Motor neuron (in vitro differentiated cells): ENCODE results near the gene GAS6. TPM values are rescaled to one million over a fixed set of nuclear protein-coding genes. Genes with fewer than 3 reads are reported as not detected.

Source experiments
- ATAC-seq, 8 experiments: fragments of 200-7000 bp; cut with Tn5 transposase; replicated peaks in 6 of 8; 2 replicates each; pipeline ENCODE4 v1.8.0; 2021; ENCODE audit warnings: mild to moderate bottlenecking in 8 of 8, moderate library complexity in 8 of 8
- H3K27ac ChIP-seq, 2 donors: fragments of 250-450 bp; sonication (Bioruptor Pico); 2 replicates each; pipeline ENCODE4 v1.9.0; 2021; ENCODE audit warnings: antibody characterized with exemption in 2 of 2, mild to moderate bottlenecking in 2 of 2, moderate library complexity in 1 of 2
- H3K4me1 ChIP-seq, 2 donors: fragments of 250-450 bp; sonication (Bioruptor Pico); replicated peaks in 1 of 2; 2 replicates each; pipeline ENCODE4 v1.6.1; 2021; ENCODE audit warnings: antibody characterized with exemption in 2 of 2, mild to moderate bottlenecking in 2 of 2, moderate library complexity in 1 of 2
- H3K4me3 ChIP-seq, 5 donors: fragments of 250-450 bp; sonication (Bioruptor Pico); 2 replicates each; pipeline ENCODE4 v1.9.0; 2021; ENCODE audit warnings: antibody characterized with exemption in 5 of 5, mild to moderate bottlenecking in 5 of 5, moderate library complexity in 4 of 5
- whole genome bisulfite sequencing, 10 experiments: fragments of 450-650 bp; shearing (Covaris generic); methylation state at CpG; one replicate each; pipeline ENCODE4 v1.0.0; 2022; 5-methylcytosine and 5-hydroxymethylcytosine counted together
- in situ Hi-C, 9 experiments: fragments of 400-800 bp; cut with MboI; loops; one replicate each; pipeline ENCODE4 v1.15.0; 2021; ENCODE audit warnings: low sequenced_read_pairs in 9 of 9, low pct_unique_long_range_greater_than_20kb in 2 of 9; ENCODE audit not compliant: unreplicated experiment in 9 of 9
- total RNA-seq, 8 experiments: library from RNA; unstranded; fragments of 300-600 nt; gene quantifications; 2 replicates each; pipeline versions ENCODE4 v1.2.3 to v1.2.4, GENCODE V29; 2022

The GAS6 gene
- total RNA-seq, 8 experiments from 2014 or later, result 3.7 to 37.8 (median 6.8) TPM

- in situ Hi-C loops, result no loop called here
- 29 to 100% (median 71%) methylated on average over 1 to 9 of the region's 22 CpGs; no CpG with 5 or more reads in 4 of the 10 experiments for WGBS, 10 experiments
- H3K27ac ChIP-seq, result no peak overlapping the region
- H3K4me3 ChIP-seq, result no peak overlapping the region
- ATAC-seq, result no peak
- peaks cover 6 to 11% of the 10 kb centered on the region in 2 donors for H3K4me1 ChIP-seq
Measured at GRCh38 chr13:113852536-113853517, 11.0 kb downstream of the GAS6 start.

GRCh38 chr13:113851826-113852535 is 11.9 kb downstream of the GAS6 start:
- in situ Hi-C loops, result no loop called here
- Histone ChIP-seq H3K4me1 (peaks cover 6 to 11% of the 10 kb centered on the region in 2 donors), H3K27ac (no peak overlapping the region), H3K4me3 (no peak overlapping the region)
- 33 to 90% (median 80%) methylated on average over 1 to 14 of the region's 23 CpGs; no CpG with 5 or more reads in 3 of the 10 experiments for WGBS, 10 experiments
- ATAC-seq, result no peak

- Histone ChIP-seq H3K4me3 (no peak overlapping the region), H3K27ac (no peak overlapping the region), H3K4me1 (peaks cover 6 to 11% of the 10 kb centered on the region in 2 donors)
- WGBS, 10 experiments, result 71 to 100% (median 93%) methylated on average over 1 of the region's 1 CpG; no CpG with 5 or more reads in 6 of the 10 experiments
- in situ Hi-C loops, result no loop called here
- no peak for ATAC-seq
Measured at GRCh38 chr13:113851480-113851803, 12.4 kb downstream of the GAS6 start.

DNA sequence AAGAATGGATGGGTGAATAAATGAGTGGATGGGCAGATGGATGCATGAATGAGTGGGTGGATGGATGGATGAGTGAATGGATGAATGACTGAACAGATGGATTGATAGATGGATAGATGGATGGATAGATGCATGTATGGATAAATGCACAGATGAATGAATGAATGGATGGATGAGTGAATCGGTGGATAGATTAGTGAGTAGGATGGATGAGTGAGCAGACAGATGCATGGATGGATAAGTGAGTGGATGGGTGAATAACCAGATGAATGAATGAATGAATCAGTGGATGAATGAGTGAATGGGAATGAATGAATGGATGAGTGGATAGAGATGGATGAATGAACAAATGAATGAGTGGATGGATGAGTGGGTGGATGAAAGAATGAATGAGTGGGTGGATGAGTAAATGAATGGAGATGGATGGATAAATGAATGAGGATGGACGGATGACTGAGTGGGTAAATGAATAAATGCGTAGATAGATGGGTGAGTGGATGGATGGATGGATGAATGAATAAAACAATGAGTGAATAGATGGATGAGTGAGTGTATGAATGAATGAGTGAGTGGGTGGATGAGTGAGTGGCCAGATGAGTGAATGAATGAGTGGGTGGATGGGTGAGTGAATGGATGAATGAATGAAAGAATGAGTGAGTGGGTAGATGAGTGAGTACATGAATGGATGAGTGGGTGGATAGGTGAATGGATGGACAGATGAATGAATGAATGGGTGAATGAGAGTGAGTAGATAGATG is 13.0 kb downstream of the GAS6 start:
- in situ Hi-C loops, result no loop called here
- 87 to 96% (median 90%) methylated on average over 1 to 3 of the region's 3 CpGs for WGBS, 10 experiments
- no peak for ATAC-seq
- H3K4me3 ChIP-seq, result no peak overlapping the region
- H3K27ac ChIP-seq, result no peak overlapping the region
- H3K4me1 ChIP-seq, result peaks cover 6 to 11% of the 10 kb centered on the region in 2 donors

DNA sequence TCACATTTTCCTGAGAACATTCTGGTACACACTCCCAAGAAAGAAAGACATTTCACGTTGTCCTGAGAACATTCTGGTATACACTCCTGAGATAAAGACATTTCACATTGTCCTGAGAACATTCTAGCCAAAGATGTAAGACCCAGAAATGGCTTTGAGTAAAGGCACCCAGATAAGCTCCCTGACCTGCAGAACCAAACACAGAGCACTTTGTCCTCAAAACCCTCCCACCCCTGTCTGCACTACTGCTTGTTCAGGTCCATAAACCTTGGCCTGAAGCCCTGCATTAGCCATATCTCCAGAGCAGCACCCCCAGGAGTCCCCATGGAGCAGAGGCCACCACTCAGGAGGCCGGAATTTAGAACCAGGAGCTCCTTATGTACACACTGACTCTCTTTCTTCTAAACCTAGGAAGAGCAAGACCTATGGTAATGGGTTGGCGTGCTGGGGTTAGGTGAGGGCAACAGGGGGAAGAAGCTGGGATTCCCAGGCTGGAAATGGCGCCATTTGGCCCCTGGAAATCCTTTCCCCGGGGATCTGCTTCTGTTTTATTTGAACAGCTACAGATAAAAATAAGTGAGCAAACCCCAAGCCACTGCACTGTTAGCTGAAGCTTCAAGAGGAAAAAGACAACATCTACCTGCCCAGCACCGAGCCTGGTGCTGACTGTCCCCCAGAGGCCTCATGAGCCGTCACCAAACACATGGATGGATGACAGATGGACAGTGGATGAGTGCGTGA is 13.7 kb downstream of the GAS6 start:
- Histone ChIP-seq H3K4me1 (peaks cover 6 to 11% of the 10 kb centered on the region in 2 donors), H3K4me3 (no peak overlapping the region), H3K27ac (no peak overlapping the region)
- in situ Hi-C loops, result no loop called here
- ATAC-seq, result no peak
- 89 to 100% (median 94%) methylated on average over 1 to 6 of the region's 8 CpGs; no CpG with 5 or more reads in 2 of the 10 experiments for WGBS, 10 experiments

DNA sequence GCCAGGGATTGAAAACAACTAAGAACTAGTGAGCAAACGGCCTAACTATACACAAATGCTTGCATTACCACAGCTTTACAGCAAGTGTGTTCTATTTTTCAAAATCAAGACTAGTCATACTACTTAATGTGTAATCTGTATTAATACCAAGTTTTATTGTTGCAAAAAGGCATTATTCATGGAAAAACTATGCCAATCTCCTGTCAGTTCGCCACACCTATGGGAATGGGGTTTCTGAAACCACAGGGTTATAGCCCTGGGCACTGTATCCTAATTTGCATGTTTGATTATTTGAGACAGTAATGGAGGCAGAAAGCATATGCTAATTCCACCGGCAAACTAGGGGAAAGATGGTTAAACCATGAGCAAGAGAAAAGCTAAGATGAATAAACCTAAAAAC is 14.3 kb downstream of the GAS6 start:
- Histone ChIP-seq H3K4me1 (peaks cover 6 to 9% of the 10 kb centered on the region in 2 donors), H3K4me3 (no peak overlapping the region), H3K27ac (no peak overlapping the region)
- WGBS, 10 experiments, result 4 to 95% (median 56%) methylated on average over 1 to 3 of the region's 3 CpGs; no CpG with 5 or more reads in 2 of the 10 experiments
- peak in 3 of 8 experiments; percentile 35 to 49 (median 41) for ATAC-seq
- in situ Hi-C loops, result no loop called here

GRCh38 chr13:113848431-113849260 is 15.2 kb downstream of the GAS6 start:
- in situ Hi-C loops, result no loop called here
- 88 to 100% (median 97%) methylated on average over 1 to 9 of the region's 18 CpGs; no CpG with 5 or more reads in 4 of the 10 experiments for WGBS, 10 experiments
- Histone ChIP-seq H3K27ac (no peak overlapping the region), H3K4me3 (no peak overlapping the region), H3K4me1 (peaks cover under 1 to 5% of the 10 kb centered on the region in 2 donors)
- peak in 3 of 8 experiments; percentile 11 to 36 (median 19) for ATAC-seq

DNA sequence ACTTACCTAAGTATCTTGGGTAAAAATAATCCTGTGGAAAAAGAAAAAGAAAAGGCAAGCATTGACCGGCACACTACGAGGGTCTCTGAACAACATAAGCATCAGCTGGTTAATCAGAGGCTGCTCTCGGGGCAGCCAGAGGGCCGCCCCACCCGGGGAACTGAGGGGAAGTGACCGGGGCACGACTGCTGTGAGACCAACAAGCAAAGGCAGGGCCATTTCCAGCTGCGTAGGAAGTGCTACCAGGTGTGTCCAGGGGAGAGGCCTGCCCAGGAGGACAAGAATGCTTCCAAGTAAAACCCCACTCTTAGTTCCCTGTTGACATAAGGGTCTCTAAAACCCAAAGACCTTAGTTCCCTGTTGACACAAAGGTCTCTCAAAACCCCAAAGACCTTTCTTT is 15.9 kb downstream of the GAS6 start:
- no peak overlapping the region for H3K27ac ChIP-seq
- ATAC-seq, result no peak
- no peak overlapping the region for H3K4me3 ChIP-seq
- 57 to 100% (median 93%) methylated on average over 1 to 6 of the region's 8 CpGs; no CpG with 5 or more reads in 4 of the 10 experiments for WGBS, 10 experiments
- in situ Hi-C loops, result no loop called here
- peaks cover 0 to under 1% of the 10 kb centered on the region in 2 donors for H3K4me1 ChIP-seq

DNA sequence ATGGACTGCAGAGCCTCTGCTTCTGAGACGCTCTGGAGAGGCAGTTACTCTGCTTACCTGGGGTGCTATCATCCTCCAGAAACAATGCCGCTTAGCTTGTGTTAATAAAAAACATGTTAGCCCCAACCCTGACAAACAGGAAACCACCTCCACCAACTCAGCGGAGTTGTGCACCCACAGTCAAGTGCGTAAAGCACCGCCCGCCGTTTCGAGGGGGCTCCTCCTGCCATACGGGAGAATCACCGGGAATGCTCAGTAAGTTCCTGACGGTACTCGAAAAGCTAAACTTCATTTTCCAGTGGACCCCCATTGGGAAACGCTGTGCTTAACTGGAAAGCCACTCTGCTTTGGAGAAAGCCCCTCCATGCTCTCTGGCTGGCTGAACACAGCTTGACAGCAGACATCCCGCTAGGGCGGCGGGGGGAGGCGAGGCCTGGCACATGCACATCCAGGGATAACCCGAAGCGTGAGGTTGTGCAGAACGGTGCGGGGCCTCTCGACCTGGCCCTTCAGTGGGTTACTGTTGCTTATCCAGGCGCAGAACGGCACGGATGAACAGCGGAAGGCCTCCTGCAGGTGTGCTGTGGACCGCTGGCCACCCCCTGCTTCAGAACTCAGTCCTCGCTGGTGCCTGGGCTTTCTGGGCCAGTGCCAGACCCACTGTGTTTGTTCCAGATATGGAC is 17.1 kb downstream of the GAS6 start:
- Histone ChIP-seq H3K27ac (no peak overlapping the region), H3K4me1 (no peaks in the 10 kb centered on the region), H3K4me3 (no peak overlapping the region)
- no peak for ATAC-seq
- in situ Hi-C loops, result no loop called here
- 80 to 100% (median 89%) methylated on average over 1 to 12 of the region's 28 CpGs; no CpG with 5 or more reads in 6 of the 10 experiments for WGBS, 10 experiments

DNA sequence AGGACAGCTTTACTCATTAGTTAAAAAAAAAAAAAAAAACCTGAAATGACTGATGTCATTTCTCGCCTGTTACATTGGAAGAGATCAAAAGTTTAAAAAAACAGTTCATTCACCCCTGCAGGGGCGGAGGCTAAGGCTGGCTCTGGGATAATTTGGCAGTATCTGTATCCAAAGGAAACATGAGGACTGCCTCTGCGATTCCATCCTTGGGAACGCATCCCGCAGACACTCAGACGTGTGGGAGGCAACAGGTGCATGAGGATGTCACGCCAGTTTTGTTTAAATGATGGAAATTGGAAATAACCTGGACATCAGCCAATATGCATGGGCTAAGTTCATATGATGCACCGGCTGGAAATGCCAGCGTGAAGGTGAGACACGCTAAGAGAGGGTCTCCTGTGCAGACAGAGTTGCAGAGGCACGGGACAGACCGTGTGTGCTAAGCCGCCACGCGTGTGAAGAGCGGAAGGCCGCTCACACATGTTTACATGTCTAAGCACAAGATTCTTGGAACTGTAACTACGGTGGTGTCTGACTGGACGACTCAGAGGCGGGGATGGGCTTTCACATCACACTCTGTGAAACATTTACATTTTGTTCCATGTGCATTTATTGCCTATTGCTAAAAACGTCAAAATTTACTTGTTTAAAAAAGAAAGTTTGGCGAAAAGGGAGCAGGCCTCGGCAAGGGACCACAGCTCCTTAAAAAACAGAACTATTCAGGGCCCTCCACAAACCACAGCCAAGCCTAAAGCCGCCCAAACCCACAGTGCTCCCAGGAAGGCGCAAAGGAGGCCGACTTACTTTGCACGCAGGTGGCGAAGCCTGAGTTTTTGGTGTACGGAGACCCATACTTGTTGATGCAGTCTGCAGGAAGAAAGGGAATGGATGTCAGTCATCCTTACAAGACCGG is 17.9 kb downstream of the GAS6 start:
- no peak for ATAC-seq

More for the DNA sequence above, 17.9 kb downstream of the GAS6 start:
- Histone ChIP-seq H3K27ac (no peak overlapping the region), H3K4me1 (no peaks in the 10 kb centered on the region), H3K4me3 (no peak overlapping the region)
- 79 to 96% (median 93%) methylated on average over 5 to 28 of the region's 30 CpGs for WGBS, 10 experiments
- in situ Hi-C loops, result no loop called here
